HEK293 (cell line): Measurements from ENCODE around the gene ANKRD11.

ENCODE experiments used
- CTCF ChIA-PET: fragments of 350-600 bp; formaldehyde crosslinking; extraction: SDS; loops from one replicate; lab custom pipeline; 2021; ENCODE audit warnings: antibody characterized with exemption; lab: Yijun Ruan, JAX
- POLR2A ChIA-PET: fragments of 300-600 bp; formaldehyde crosslinking; extraction: SDS; loops from one replicate; lab custom pipeline; 2020; ENCODE audit warnings: antibody characterized with exemption, inconsistent platforms; lab: Yijun Ruan, JAX
- H3K27ac ChIP-seq: fragments of 200-500 bp; sonication (Bioruptor generic); 2 replicates; pipeline ENCODE4 v1.5.1; 2014; ENCODE audit warnings: low read depth, low read length, control low read depth, inconsistent platforms; ENCODE audit errors: extremely low read depth
- H3K36me3 ChIP-seq, 2 experiments: fragments of 200-500 bp in 1 of 2; sonication (Bioruptor generic) in 1 of 2; 1 replicate in 1 of 2; 2 replicates in 1 of 2; pipeline ENCODE4 v1.5.1; 2014 to 2017; ENCODE audit warnings: inconsistent platforms in 2 of 2, low read length in 2 of 2; ENCODE audit not compliant: control insufficient read depth in 2 of 2, insufficient read depth in 1 of 2
- H3K4me1 ChIP-seq: fragments of 200-500 bp; sonication (Bioruptor generic); 2 replicates; pipeline ENCODE4 v1.5.1; 2014; ENCODE audit warnings: mild to moderate bottlenecking, low read length, inconsistent platforms; ENCODE audit not compliant: control insufficient read depth, insufficient read depth
- H3K4me3 ChIP-seq: 2 replicates; pipeline ENCODE4 v1.5.1; 2011; ENCODE audit warnings: low read depth, mild to moderate bottlenecking, control low read depth, low read length, moderate library complexity
- H3K9me3 ChIP-seq: fragments of 200-500 bp; sonication (Bioruptor generic); 2 replicates; pipeline ENCODE4 v1.5.1; 2014; ENCODE audit warnings: low read depth, low read length, inconsistent platforms; ENCODE audit not compliant: control insufficient read depth, insufficient read depth
- CTCF ChIP-seq: fragments of 450-650 bp; formaldehyde crosslinking; IDR thresholded peaks from 2 replicates; pipeline ENCODE4 v1.5.1; 2016; ENCODE audit warnings: missing biosample characterization, missing genetic modification characterization
- REPIN1 ChIP-seq: fragments of 450-650 bp; formaldehyde crosslinking; IDR thresholded peaks from 2 replicates; pipeline ENCODE4 v1.5.1; 2017; ENCODE audit warnings: missing biosample characterization, missing genetic modification characterization, low read depth
- ZBTB20 ChIP-seq: fragments of 450-650 bp; formaldehyde crosslinking; IDR thresholded peaks from 2 replicates; pipeline ENCODE4 v1.5.1; 2016; ENCODE audit warnings: missing biosample characterization, missing genetic modification characterization
- ZFP3 ChIP-seq: fragments of 450-650 bp; formaldehyde crosslinking; IDR thresholded peaks from 2 replicates; pipeline ENCODE4 v1.5.1; 2016; ENCODE audit warnings: low read depth, missing biosample characterization, missing genetic modification characterization
- ZIC2 ChIP-seq: fragments of 450-650 bp; formaldehyde crosslinking; IDR thresholded peaks from 2 replicates; pipeline ENCODE4 v1.5.1; 2016; ENCODE audit warnings: missing biosample characterization, missing genetic modification characterization
- ZNF169 ChIP-seq: fragments of 450-650 bp; formaldehyde crosslinking; IDR thresholded peaks from 2 replicates; pipeline ENCODE4 v1.5.1; 2016; ENCODE audit warnings: missing biosample characterization, missing genetic modification characterization
- ZNF214 ChIP-seq: fragments of 450-650 bp; formaldehyde crosslinking; IDR thresholded peaks from 2 replicates; pipeline ENCODE4 v1.5.1; 2017; ENCODE audit warnings: missing biosample characterization, mild to moderate bottlenecking, missing genetic modification characterization, borderline replicate concordance
- ZNF248 ChIP-seq: fragments of 450-650 bp; formaldehyde crosslinking; IDR thresholded peaks from 2 replicates; pipeline ENCODE4 v1.5.1; 2017; ENCODE audit warnings: missing biosample characterization, missing genetic modification characterization
- ZNF311 ChIP-seq: fragments of 450-650 bp; formaldehyde crosslinking; IDR thresholded peaks from 2 replicates; pipeline ENCODE4 v1.5.1; 2017; ENCODE audit warnings: missing biosample characterization, missing genetic modification characterization, borderline replicate concordance
- ZNF449 ChIP-seq: fragments of 450-650 bp; formaldehyde crosslinking; IDR thresholded peaks from 2 replicates; pipeline ENCODE4 v1.5.1; 2017; ENCODE audit warnings: missing biosample characterization, mild to moderate bottlenecking, missing genetic modification characterization, moderate library complexity
- ZNF510 ChIP-seq: fragments of 450-650 bp; formaldehyde crosslinking; IDR thresholded peaks from 2 replicates; pipeline ENCODE4 v1.5.1; 2018; ENCODE audit warnings: mild to moderate bottlenecking, missing genetic modification characterization, missing biosample characterization; ENCODE audit not compliant: insufficient replicate concordance
- ZNF521 ChIP-seq: fragments of 450-650 bp; formaldehyde crosslinking; IDR thresholded peaks from 2 replicates; pipeline ENCODE4 v1.5.1; 2017; ENCODE audit warnings: missing biosample characterization, mild to moderate bottlenecking, missing genetic modification characterization
- ZNF621 ChIP-seq: fragments of 450-650 bp; formaldehyde crosslinking; IDR thresholded peaks from 2 replicates; pipeline ENCODE4 v1.5.1; 2017; ENCODE audit warnings: missing biosample characterization, missing genetic modification characterization
- ZNF645 ChIP-seq: fragments of 450-650 bp; formaldehyde crosslinking; IDR thresholded peaks from 2 replicates; pipeline ENCODE4; 2016; ENCODE audit warnings: missing biosample characterization, missing genetic modification characterization
- ZNF768 ChIP-seq: fragments of 450-650 bp; formaldehyde crosslinking; IDR thresholded peaks from 2 replicates; pipeline ENCODE4 v1.5.1; 2018; ENCODE audit warnings: missing biosample characterization, mild to moderate bottlenecking, missing genetic modification characterization
- TF ChIP-seq, protein P1 (sequence below): fragments of 450-650 bp; formaldehyde crosslinking; IDR thresholded peaks from 2 replicates; pipeline ENCODE4 v1.5.1; 2017; ENCODE audit warnings: missing biosample characterization, missing genetic modification characterization
- TF ChIP-seq, protein P2 (sequence below): fragments of 450-650 bp; formaldehyde crosslinking; IDR thresholded peaks from 2 replicates; pipeline ENCODE4 v1.5.1; 2016; ENCODE audit warnings: missing biosample characterization, missing genetic modification characterization

ANKRD11 gene

GRCh38 chr16:89257757-89258465, 232.4 kb downstream of the ANKRD11 start:
- ChIA-PET POLR2A (no interaction called here), CTCF (no interaction called here)
- H3K9me3 ChIP-seq, result no peaks in the 10 kb centered on the region
- H3K36me3 ChIP-seq, result no peaks in the 10 kb centered on the region
- H3K27ac ChIP-seq, result no peak overlapping the region
- no peaks in the 10 kb centered on the region; the same call in 1 of the 2 replicates for H3K4me1 ChIP-seq
- no peak overlapping the region for H3K4me3 ChIP-seq
- TF ChIP-seq ZNF169 (tag by site-specific recombination) (no peak), ZNF214 (tag by site-specific recombination) (no peak), ZBTB20 (tag by site-specific recombination) (no peak), ZNF248 (tag by site-specific recombination) (no peak), ZNF645 (tag by site-specific recombination) (no peak), REPIN1 (tag by site-specific recombination) (no peak), ZNF510 (tag by site-specific recombination) (no peak), ZNF311 (tag by site-specific recombination) (no peak), ZIC2 (no peak), ZNF449 (tag by site-specific recombination) (no peak), ZNF768 (tag by site-specific recombination) (no peak), ZFP3 (tag by site-specific recombination) (no peak), ZNF521 (no peak), ZNF621 (tag by site-specific recombination) (no peak), CTCF (tag by site-specific recombination) (no peak)
- TF ChIP-seq, protein P1, sequence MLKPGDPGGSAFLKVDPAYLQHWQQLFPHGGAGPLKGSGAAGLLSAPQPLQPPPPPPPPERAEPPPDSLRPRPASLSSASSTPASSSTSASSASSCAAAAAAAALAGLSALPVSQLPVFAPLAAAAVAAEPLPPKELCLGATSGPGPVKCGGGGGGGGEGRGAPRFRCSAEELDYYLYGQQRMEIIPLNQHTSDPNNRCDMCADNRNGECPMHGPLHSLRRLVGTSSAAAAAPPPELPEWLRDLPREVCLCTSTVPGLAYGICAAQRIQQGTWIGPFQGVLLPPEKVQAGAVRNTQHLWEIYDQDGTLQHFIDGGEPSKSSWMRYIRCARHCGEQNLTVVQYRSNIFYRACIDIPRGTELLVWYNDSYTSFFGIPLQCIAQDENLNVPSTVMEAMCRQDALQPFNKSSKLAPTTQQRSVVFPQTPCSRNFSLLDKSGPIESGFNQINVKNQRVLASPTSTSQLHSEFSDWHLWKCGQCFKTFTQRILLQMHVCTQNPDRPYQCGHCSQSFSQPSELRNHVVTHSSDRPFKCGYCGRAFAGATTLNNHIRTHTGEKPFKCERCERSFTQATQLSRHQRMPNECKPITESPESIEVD (tag by site-specific recombination), result no peak
- TF ChIP-seq, protein P2, sequence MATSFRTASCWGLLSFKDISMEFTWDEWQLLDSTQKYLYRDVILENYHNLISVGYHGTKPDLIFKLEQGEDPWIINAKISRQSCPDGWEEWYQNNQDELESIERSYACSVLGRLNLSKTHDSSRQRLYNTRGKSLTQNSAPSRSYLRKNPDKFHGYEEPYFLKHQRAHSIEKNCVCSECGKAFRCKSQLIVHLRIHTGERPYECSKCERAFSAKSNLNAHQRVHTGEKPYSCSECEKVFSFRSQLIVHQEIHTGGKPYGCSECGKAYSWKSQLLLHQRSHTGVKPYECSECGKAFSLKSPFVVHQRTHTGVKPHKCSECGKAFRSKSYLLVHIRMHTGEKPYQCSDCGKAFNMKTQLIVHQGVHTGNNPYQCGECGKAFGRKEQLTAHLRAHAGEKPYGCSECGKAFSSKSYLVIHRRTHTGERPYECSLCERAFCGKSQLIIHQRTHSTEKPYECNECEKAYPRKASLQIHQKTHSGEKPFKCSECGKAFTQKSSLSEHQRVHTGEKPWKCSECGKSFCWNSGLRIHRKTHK (tag by site-specific recombination), result no peak
- TF ChIP-seq, all 188 proteins: peak for 0
